GM18858 (cell line): ENCODE results near the gene DKC1.
"Not testable (repeated sequence)": the region's sequence is repeated elsewhere in the genome, so short reads cannot be mapped to it uniquely, and the experiment has no call there.

Source experiments
- ATAC-seq: cut with Tn5 transposase; IDR thresholded peaks from one replicate; pipeline ENCODE4 v1.9.1; 2021; ENCODE audit not compliant: unreplicated experiment

DKC1 gene

DNA sequence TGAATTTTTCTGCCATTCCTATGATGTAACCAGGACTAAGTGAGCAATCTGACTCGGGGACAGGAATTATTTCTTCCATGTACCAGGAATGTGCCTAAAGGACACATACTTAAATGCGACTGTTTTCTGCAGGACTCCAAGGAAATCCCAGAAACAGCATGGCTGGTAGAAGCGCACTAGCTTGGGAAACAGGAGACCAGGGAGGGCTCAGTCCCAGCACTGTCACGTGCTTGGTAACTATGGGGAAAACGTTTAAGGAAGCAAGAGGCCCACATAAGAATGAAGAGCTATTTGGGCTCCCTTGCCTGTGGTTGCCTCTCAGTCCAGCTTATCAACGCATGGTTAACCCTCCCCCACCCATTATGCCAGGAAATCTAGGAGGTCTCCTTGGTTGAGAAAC, 23.1 kb downstream of the DKC1 start:
- ATAC-seq = no peak

DNA sequence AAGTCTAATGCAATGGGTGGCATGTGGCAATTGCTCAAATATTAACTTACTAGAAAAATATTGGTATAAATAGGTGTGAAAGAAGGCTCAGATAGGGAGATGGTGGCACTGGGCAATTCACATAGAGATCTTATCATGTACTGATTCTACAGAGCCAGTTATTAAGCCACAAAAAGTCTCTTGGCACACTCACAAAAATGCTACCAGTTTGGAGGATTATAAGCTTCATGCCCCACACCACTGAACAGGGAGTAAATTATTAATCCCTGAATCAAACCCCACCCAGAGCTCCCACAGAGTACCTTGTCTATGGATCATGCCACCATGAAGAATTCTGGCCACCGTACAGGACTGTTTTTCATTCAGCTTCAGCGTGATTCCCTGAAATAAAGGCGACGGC, 28.8 kb downstream of the DKC1 start:
- no peak for ATAC-seq

DNA sequence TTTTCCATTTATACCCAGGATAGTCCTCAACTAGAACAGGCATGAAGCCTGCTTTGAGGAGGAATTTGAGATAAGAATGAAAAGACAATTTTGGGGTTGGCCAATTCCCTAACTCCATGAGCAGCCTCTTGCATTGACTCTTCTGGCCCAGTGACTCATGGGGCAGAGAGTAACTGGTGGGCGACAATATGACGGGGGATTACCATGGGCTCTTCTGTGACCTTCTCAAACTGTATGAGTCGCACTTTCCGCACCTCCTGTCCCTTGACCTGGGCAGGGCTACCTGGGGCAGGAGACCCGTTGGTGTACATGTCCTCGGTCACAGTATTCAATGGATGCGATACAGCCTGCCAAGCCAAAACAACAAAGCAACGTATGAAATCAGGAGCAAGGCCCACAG, 29.3 kb downstream of the DKC1 start:
- ATAC-seq = no peak

- ATAC-seq = no peak
Measured at GRCh38 chrX:154793084-154793795, 30.6 kb downstream of the DKC1 start.

DNA sequence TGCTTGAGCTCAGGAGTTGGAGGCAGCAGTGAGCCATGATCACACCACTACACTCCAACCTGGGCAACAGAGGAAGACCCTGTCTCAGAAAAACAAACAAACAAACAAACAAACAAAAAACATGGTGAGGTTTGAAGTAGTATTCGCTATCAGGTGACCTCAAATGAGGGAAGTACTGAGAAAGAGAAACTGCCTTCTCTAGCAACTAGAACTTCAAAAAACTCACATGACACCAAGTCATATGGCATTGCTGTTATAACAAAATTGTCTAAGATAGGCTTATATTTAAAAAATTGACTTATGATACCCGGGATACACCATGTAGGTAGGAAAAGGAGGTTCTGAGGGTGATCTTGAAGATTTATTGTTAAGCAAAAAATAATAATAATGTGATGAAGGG, 32.4 kb downstream of the DKC1 start:
- ATAC-seq = no peak

GRCh38 chrX:154797006-154797405, 34.3 kb downstream of the DKC1 start:
- ATAC-seq = no peak

DNA sequence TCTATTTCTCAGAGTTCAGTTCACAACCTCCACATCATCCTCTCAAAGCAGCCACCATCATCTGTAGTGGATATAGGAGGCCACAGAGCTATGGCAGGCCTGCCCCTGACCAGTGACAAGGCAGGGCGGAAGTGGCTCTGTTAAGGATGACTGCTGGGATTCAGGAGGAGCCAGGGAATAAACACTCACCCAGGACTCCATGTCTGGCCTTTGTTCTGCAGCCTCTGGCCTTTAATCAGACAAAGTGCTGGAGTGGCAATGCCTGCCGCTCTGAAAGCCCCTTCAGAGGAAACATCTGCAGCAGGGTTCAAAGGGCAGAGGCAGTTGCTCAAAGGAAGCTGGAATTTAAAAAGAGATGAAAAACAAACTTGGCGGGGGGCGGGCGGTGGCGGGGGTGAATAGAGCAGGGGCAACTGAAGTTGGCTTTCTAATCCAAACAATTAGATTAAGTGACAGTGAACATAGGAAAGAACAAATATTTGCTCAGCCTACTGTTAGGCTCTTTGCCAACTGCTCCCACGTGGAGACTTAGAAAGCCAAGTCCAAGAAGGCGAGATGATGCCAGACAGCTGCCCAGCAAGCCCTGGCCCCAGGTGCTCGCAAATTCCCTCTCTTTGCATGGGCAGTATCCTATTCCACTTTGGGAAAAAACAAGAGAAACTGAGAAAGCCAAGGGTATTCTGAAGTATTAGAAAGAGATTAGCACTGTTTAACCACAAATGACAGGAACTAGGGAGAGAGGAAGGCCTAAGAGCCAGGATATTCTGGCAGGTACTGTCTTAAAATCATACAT, 37.1 kb downstream of the DKC1 start:
- no peak for ATAC-seq

DNA sequence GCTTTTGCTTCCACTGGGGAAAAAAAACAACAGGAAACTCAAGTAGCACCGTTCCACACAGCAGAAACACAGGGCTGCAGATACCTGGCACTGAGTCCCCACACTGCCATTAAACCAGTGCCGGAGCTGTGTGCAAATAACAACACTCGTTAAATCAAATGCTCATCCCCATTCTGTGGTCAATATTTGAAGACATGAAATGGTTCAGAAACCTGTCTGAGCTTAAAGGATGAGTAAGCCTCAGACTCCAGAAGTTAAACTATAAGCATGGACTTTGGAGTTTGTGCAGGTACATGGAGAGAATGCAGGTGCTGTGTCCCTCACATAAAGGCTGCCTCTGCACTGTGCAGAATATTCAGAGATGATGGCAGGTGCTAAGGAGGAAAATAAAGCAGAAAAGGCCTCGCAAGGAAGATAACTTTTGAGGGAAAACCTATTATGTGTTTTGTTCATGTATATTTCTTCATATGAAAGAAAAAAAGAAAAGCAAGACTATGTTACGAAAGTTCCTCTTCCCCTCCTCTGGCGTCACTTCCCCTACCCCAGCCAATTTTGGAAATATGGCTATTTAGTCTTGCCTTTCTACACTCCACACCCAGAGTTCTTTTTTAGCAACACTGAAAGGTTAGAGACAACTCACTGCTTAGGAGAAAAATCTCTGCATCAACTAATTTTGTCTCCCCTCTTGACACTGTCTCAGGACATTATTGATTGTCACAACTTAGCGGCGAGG, 38.0 kb downstream of the DKC1 start:
- ATAC-seq = no peak

GRCh38 chrX:154802947-154803346, 40.3 kb downstream of the DKC1 start:
- ATAC-seq = no peak

DNA sequence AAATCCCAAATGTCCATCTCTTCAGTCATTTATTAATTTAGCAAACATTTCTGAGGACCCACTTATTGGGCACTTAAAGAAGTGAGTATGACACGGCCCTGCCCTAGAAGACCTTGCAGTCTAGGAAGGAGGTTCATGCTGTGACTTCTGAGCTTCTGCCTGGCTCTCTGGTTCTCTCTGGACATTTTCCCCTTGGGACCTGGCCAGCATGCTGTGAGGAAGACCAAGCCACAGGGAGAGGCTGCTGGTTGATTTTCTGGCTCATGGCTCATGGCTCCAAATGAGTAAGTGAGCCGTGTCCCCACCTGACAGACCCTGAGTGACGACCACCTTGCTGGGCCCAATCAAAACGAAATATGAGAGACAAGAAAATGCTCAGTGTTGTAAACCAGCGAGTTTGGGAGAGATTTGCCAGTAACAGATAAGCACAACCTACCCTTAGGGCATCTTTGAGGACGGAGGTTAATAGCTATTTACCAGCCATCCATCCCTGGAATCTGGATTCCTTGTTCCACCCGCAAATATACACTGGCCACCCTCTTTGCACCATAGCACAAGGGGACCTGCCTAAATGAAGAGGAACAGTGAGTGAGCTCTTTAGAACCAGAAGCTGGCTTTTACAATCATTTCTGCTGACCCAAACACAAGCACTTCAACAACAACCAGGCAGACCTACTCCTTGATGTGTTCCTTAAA, 41.7 kb downstream of the DKC1 start:
- ATAC-seq = no peak

- ATAC-seq = peak; percentile 70
Measured at GRCh38 chrX:154804957-154805695, 42.5 kb downstream of the DKC1 start, which contains the start of gene MPP1. MPP1 (minus strand) TSS chrX:154805485; CDS start chrX:154805373, 112 bp downstream.

GRCh38 chrX:154805696-154806091, 43.0 kb downstream of the DKC1 start:
- peak; percentile 11 for ATAC-seq

DNA sequence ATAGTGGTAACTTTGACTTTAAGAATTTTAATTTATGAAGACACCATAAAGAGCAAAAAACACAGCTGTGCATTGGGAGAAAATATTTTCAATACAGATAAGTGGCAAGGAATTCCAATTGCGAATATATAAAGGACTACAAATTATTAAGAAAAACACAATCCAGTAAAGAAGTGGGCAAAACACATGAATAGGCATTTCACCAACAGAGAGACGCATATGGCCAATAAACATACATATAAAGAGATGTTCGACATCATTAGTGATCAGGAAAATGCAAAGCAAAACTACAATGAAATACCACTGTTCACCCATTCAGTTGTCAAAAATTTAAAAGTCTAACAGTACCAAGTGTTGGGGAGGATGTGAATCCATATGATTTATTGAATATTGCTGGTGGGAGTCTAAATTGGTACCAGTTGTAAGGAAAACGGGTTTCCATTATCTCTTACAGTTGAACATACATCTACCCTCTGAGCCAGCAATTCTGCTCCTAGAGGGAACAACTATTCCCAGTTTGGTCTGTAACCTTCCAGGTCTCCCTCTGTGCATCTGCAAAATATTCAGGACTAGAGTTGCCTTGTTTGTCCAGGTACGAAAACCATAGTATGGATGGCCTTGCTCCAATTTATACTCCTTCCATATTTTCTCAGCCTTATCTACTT, 44.3 kb downstream of the DKC1 start:
- no peak for ATAC-seq

- no peak for ATAC-seq
Measured at GRCh38 chrX:154809939-154810665, 47.4 kb downstream of the DKC1 start.

- ATAC-seq = no peak
Measured at GRCh38 chrX:154812341-154813101, 49.9 kb downstream of the DKC1 start.

- no peak for ATAC-seq
Measured at GRCh38 chrX:154813801-154814200, 51.1 kb downstream of the DKC1 start.

GRCh38 chrX:154815274-154815818, 52.7 kb downstream of the DKC1 start:
- ATAC-seq = no peak

- not testable (repeated sequence) for ATAC-seq
Measured at GRCh38 chrX:154816326-154816898, 53.7 kb downstream of the DKC1 start.
